Activated CD4-positive, alpha-beta memory T cell treated with anti-CD3 and anti-CD28 coated beads, Interleukin-2, amount 10 ng/mL, durations not matched to agents 7 days and 5 days (primary cell): Measurements from ENCODE around the gene ZNF33A. TPM values are rescaled to one million over a fixed set of nuclear protein-coding genes. Genes with fewer than 3 reads are reported as not detected.
"Not testable (repeated sequence)": the region's sequence is repeated elsewhere in the genome, so short reads cannot be mapped to it uniquely, and the experiment has no call there.

Experiments used
- CTCF ChIA-PET: fragments of 350-600 bp; sonication (Branson Sonifier 250); formaldehyde crosslinking; loops from one replicate; lab custom pipeline; 2021; ENCODE audit warnings: antibody characterized with exemption, inconsistent platforms; lab: Charles Lee
- POLR2A ChIA-PET: fragments of 350-600 bp; sonication (Branson Sonifier 250); formaldehyde crosslinking; loops from one replicate; lab custom pipeline; 2021; ENCODE audit warnings: antibody characterized with exemption; lab: Charles Lee
- DNase-seq: peaks from one replicate; pipeline ENCODE4 v3.0.0-alpha.2; 2020
- H3K27ac Mint-ChIP-seq: one replicate; pipeline ENCODE4 v1.8.0; 2021; ENCODE audit warnings: mild to moderate bottlenecking, mixed read lengths
- H3K27me3 Mint-ChIP-seq: one replicate; pipeline ENCODE4 v1.8.0; 2021; ENCODE audit warnings: mixed read lengths
- H3K36me3 Mint-ChIP-seq: one replicate; pipeline ENCODE4 v1.8.0; 2021; ENCODE audit warnings: low read depth, mixed read lengths
- H3K4me1 Mint-ChIP-seq: one replicate; pipeline ENCODE4 v1.8.0; 2021; ENCODE audit warnings: mixed read lengths
- H3K4me3 Mint-ChIP-seq: one replicate; pipeline ENCODE4 v1.8.0; 2021; ENCODE audit warnings: mild to moderate bottlenecking, mixed read lengths
- H3K9me3 Mint-ChIP-seq: one replicate; pipeline ENCODE4 v1.8.0; 2021; ENCODE audit warnings: mixed read lengths
- total RNA-seq, 2 experiments: library from RNA; stranded (reverse); gene quantifications; one replicate each; pipeline ENCODE4 v1.2.3, GENCODE V29; 2021

Gene ZNF33A
- total RNA-seq: 10 to 100 TPM; 31.6 to 31.7 TPM

GRCh38 chr10:38010119-38010903, at the start of gene ZNF33A:
Gene ZNF33A, plus strand, starts transcription at chr10:38010675. Its CDS starts 1,667 bp downstream, at chr10:38012342.
- peak within 1 kb of the TSS; percentile 92 for H3K4me3 Mint-ChIP-seq
- ChIA-PET CTCF (interaction anchor here (1.3 to 4.7 kb wide), 2 partner anchors 34 to 83 kb away, joined by 5 to 39 read pairs; partner anchors contain the start of genes ZNF25 and ZNF37A), POLR2A (interaction anchor here (1.0 to 1.8 kb wide), 8 partner anchors 15 to 153 kb away, joined by 3 to 28 read pairs (median 4); partner anchors contain the start of gene ZNF25)
- peak within 1 kb of the TSS; percentile 98 for H3K27ac Mint-ChIP-seq
- peak; percentile 89 for DNase-seq
- peaks cover 34% of the 10 kb centered on the region for H3K4me1 Mint-ChIP-seq
- H3K36me3 Mint-ChIP-seq: peaks cover 28% of the 10 kb centered on the region
- no peaks in the 10 kb centered on the region for H3K9me3 Mint-ChIP-seq
- no peaks in the 10 kb centered on the region for H3K27me3 Mint-ChIP-seq

- DNase-seq: no peak
- Mint-ChIP-seq H3K9me3 (peaks cover 36% of the 10 kb centered on the region), H3K36me3 (peaks cover 55% of the 10 kb centered on the region), H3K27ac (no peak overlapping the region), H3K4me1 (no peaks in the 10 kb centered on the region), H3K27me3 (no peaks in the 10 kb centered on the region), H3K4me3 (no peak overlapping the region)
- ChIA-PET POLR2A (interaction anchor here (0.7 to 1.2 kb wide), 3 partner anchors 10 to 45 kb away, joined by 3 to 4 read pairs (median 3); partner anchors contain the start of gene ZNF33A), CTCF (interaction anchor here (1.4 to 1.8 kb wide), 2 partner anchors 10 to 12 kb away, joined by 4 to 5 read pairs; partner anchors contain the start of gene ZNF25)
These were observed 45.5 kb upstream of the ZNF33A start for GRCh38 chr10:37965006-37965405.

- Mint-ChIP-seq H3K9me3 (peaks cover 7% of the 10 kb centered on the region), H3K36me3 (peaks cover 49% of the 10 kb centered on the region), H3K27me3 (no peaks in the 10 kb centered on the region), H3K27ac (no peak overlapping the region), H3K4me1 (peaks cover 22% of the 10 kb centered on the region), H3K4me3 (no peak overlapping the region)
- POLR2A ChIA-PET: no interaction called here
- no peak for DNase-seq
- CTCF ChIA-PET: no interaction called here
These were observed 38.1 kb upstream of the ZNF33A start for GRCh38 chr10:37972396-37972795.

GRCh38 chr10:37975401-37975991, 35.0 kb upstream of the ZNF33A start:
- H3K9me3 Mint-ChIP-seq: no peaks in the 10 kb centered on the region
- peak overlapping the region; percentile 91 for H3K27ac Mint-ChIP-seq
- peak overlapping the region; percentile 91 for H3K4me3 Mint-ChIP-seq
- ChIA-PET CTCF (interaction anchor here (1.1 to 5.2 kb wide), 6 partner anchors 10 to 427 kb away, joined by 3 to 39 read pairs (median 5); partner anchors contain the start of gene ZNF33A), POLR2A (interaction anchor here (0.9 to 3.2 kb wide), 9 partner anchors 11 to 427 kb away, joined by 3 to 28 read pairs (median 6); partner anchors contain the start of genes ZNF248, ZNF33A and ZNF37A)
- H3K27me3 Mint-ChIP-seq: no peaks in the 10 kb centered on the region
- DNase-seq: no peak
- peaks cover 25% of the 10 kb centered on the region for H3K36me3 Mint-ChIP-seq
- peaks cover 22% of the 10 kb centered on the region for H3K4me1 Mint-ChIP-seq

GRCh38 chr10:37976091-37976879, 34.2 kb upstream of the ZNF33A start, which contains the start of gene ZNF25:
Gene ZNF25, minus strand, starts transcription at chr10:37976647. Its CDS starts 4,925 bp downstream, at chr10:37971722.
- ChIA-PET CTCF (interaction anchor here (0.6 to 5.2 kb wide), 20 partner anchors 10 to 450 kb away, joined by 3 to 39 read pairs (median 4); partner anchors contain the start of genes ZNF33A and ZNF37A), POLR2A (interaction anchor here (0.8 to 3.2 kb wide), 14 partner anchors 11 to 427 kb away, joined by 3 to 28 read pairs (median 4); partner anchors contain the start of genes ZNF248, ZNF33A and ZNF37A)
- H3K4me3 Mint-ChIP-seq: peak within 1 kb of the TSS; percentile 91
- H3K36me3 Mint-ChIP-seq: peaks cover 22% of the 10 kb centered on the region
- peaks cover 22% of the 10 kb centered on the region for H3K4me1 Mint-ChIP-seq
- peak within 1 kb of the TSS; percentile 91 for H3K27ac Mint-ChIP-seq
- no peaks in the 10 kb centered on the region for H3K9me3 Mint-ChIP-seq
- DNase-seq: peak; percentile 98
- no peaks in the 10 kb centered on the region for H3K27me3 Mint-ChIP-seq

- DNase-seq: no peak
- Mint-ChIP-seq H3K4me3 (peak overlapping the region; percentile 91), H3K27ac (peak overlapping the region; percentile 91), H3K36me3 (peaks cover 19% of the 10 kb centered on the region), H3K4me1 (peaks cover 22% of the 10 kb centered on the region), H3K27me3 (no peaks in the 10 kb centered on the region), H3K9me3 (no peaks in the 10 kb centered on the region)
- ChIA-PET POLR2A (interaction anchor here (0.8 to 3.2 kb wide), 9 partner anchors 12 to 426 kb away, joined by 3 to 28 read pairs (median 4); partner anchors contain the start of genes ZNF33A and ZNF37A), CTCF (interaction anchor here (0.6 to 5.2 kb wide), 19 partner anchors 10 to 451 kb away, joined by 3 to 39 read pairs (median 4); partner anchors contain the start of genes ZNF248, ZNF33A and ZNF37A)
These were observed 33.6 kb upstream of the ZNF33A start for GRCh38 chr10:37976880-37977203.

- DNase-seq: no peak
- ChIA-PET POLR2A (no interaction called here), CTCF (no interaction called here)
- no peaks in the 10 kb centered on the region for H3K27me3 Mint-ChIP-seq
- no peak overlapping the region for H3K27ac Mint-ChIP-seq
- H3K4me1 Mint-ChIP-seq: peaks cover 2% of the 10 kb centered on the region
- no peak overlapping the region for H3K4me3 Mint-ChIP-seq
- no peaks in the 10 kb centered on the region for H3K36me3 Mint-ChIP-seq
- no peaks in the 10 kb centered on the region for H3K9me3 Mint-ChIP-seq
These were observed 18.8 kb upstream of the ZNF33A start for GRCh38 chr10:37991655-37992054.

- no peaks in the 10 kb centered on the region for H3K27me3 Mint-ChIP-seq
- POLR2A ChIA-PET: no interaction called here
- CTCF ChIA-PET: no interaction called here
- no peaks in the 10 kb centered on the region for H3K9me3 Mint-ChIP-seq
- peaks cover 2% of the 10 kb centered on the region for H3K4me1 Mint-ChIP-seq
- no peak for DNase-seq
- H3K4me3 Mint-ChIP-seq: no peak overlapping the region
- no peak overlapping the region for H3K27ac Mint-ChIP-seq
- H3K36me3 Mint-ChIP-seq: no peaks in the 10 kb centered on the region
These were observed 18.4 kb upstream of the ZNF33A start for GRCh38 chr10:37992083-37992482.

GRCh38 chr10:37998920-37999319, 11.6 kb upstream of the ZNF33A start:
- H3K4me1 Mint-ChIP-seq, H3K9me3 Mint-ChIP-seq, POLR2A ChIA-PET, H3K36me3 Mint-ChIP-seq, H3K4me3 Mint-ChIP-seq, CTCF ChIA-PET, H3K27ac Mint-ChIP-seq, DNase-seq, H3K27me3 Mint-ChIP-seq: not testable (repeated sequence)

- H3K36me3 Mint-ChIP-seq, H3K27me3 Mint-ChIP-seq, POLR2A ChIA-PET, H3K27ac Mint-ChIP-seq, H3K4me1 Mint-ChIP-seq, DNase-seq, H3K4me3 Mint-ChIP-seq, H3K9me3 Mint-ChIP-seq, CTCF ChIA-PET: not testable (repeated sequence)
These were observed 10.0 kb upstream of the ZNF33A start for GRCh38 chr10:38000474-38000873.

GRCh38 chr10:38003026-38003425, 7.4 kb upstream of the ZNF33A start:
- CTCF ChIA-PET: no interaction called here
- POLR2A ChIA-PET: no interaction called here
- H3K9me3 Mint-ChIP-seq: no peaks in the 10 kb centered on the region
- no peak overlapping the region for H3K4me3 Mint-ChIP-seq
- DNase-seq: no peak
- H3K27ac Mint-ChIP-seq: no peak overlapping the region
- H3K4me1 Mint-ChIP-seq: no peaks in the 10 kb centered on the region
- H3K27me3 Mint-ChIP-seq: no peaks in the 10 kb centered on the region
- no peaks in the 10 kb centered on the region for H3K36me3 Mint-ChIP-seq

GRCh38 chr10:38003588-38003987, 6.9 kb upstream of the ZNF33A start:
- H3K4me1 Mint-ChIP-seq: no peaks in the 10 kb centered on the region
- H3K36me3 Mint-ChIP-seq: no peaks in the 10 kb centered on the region
- H3K4me3 Mint-ChIP-seq: no peak overlapping the region
- H3K9me3 Mint-ChIP-seq: no peaks in the 10 kb centered on the region
- CTCF ChIA-PET: no interaction called here
- DNase-seq: no peak
- no peak overlapping the region for H3K27ac Mint-ChIP-seq
- POLR2A ChIA-PET: no interaction called here
- H3K27me3 Mint-ChIP-seq: no peaks in the 10 kb centered on the region
